ENCODE measurements around the gene SBK3.

GRCh38 chr19:55552206-55552605, 6.9 kb upstream of the SBK3 start:
- TF ChIP-seq CTCF (conservative IDR thresholded peaks at IDR 0.05; ENCODE audit: low read length) (no peak), EZH2phosphoT487 (IDR thresholded peaks at IDR 0.05; ENCODE audit: borderline replicate concordance, low read depth, low read length) (no peak)
